Liver (tissue), 3 donors: ENCODE results near the gene EPS8.

Source experiments
- CTCF ChIP-seq: fragments of 150-350 bp; IDR thresholded peaks from 2 replicates; pipeline ENCODE4 v1.5.1; 2017; ENCODE audit warnings: improper control_type of control experiment, low read depth, low read length; ENCODE audit not compliant: missing input control
- EGR1 ChIP-seq, 2 donors: IDR thresholded peaks; 2 replicates each; pipeline ENCODE4 v1.6.1; 2016 to 2018; ENCODE audit warnings: antibody characterized with exemption in 2 of 2, low read depth in 2 of 2
- MAX ChIP-seq: IDR thresholded peaks from 2 replicates; pipeline ENCODE4 v1.6.1; 2016; ENCODE audit warnings: antibody characterized with exemption
- RAD21 ChIP-seq, 2 donors: IDR thresholded peaks; 2 replicates each; pipeline ENCODE4 v1.6.1; 2016; ENCODE audit warnings: antibody characterized with exemption in 2 of 2, mild to moderate bottlenecking in 2 of 2
- RXRA ChIP-seq, 2 donors: IDR thresholded peaks; 2 replicates each; pipeline ENCODE4 v1.6.1; 2017 to 2018; ENCODE audit warnings: antibody characterized with exemption in 2 of 2, mild to moderate bottlenecking in 1 of 2
- SP1 ChIP-seq: IDR thresholded peaks from 2 replicates; pipeline ENCODE4 v1.6.1; 2018; ENCODE audit warnings: antibody characterized with exemption, mild to moderate bottlenecking
- YY1 ChIP-seq: IDR thresholded peaks from 2 replicates; pipeline ENCODE4 v1.6.1; 2016; ENCODE audit warnings: antibody characterized with exemption, mild to moderate bottlenecking
- donor health status: healthy.
- donor health status: healthy.

- TF ChIP-seq YY1 = no peak
- no peak for TF ChIP-seq CTCF
- no peak for TF ChIP-seq EGR1 (IDR thresholded peaks at IDR 0.05; ENCODE audit: low read depth in 2 of 2)
- no peak for TF ChIP-seq MAX
- TF ChIP-seq RXRA (IDR thresholded peaks at IDR 0.05) = no peak
- TF ChIP-seq SP1 = no peak
- TF ChIP-seq RAD21 (IDR thresholded peaks at IDR 0.05) = no peak
Observed at GRCh38 chr12:15702276-15702675, 86.9 kb downstream of the EPS8 start.
